ENCODE measurements around the gene PEX26.
"Not testable (repeated sequence)": the region's sequence is repeated elsewhere in the genome, so short reads cannot be mapped to it uniquely, and the experiment has no call there.

The PEX26 gene

DNA sequence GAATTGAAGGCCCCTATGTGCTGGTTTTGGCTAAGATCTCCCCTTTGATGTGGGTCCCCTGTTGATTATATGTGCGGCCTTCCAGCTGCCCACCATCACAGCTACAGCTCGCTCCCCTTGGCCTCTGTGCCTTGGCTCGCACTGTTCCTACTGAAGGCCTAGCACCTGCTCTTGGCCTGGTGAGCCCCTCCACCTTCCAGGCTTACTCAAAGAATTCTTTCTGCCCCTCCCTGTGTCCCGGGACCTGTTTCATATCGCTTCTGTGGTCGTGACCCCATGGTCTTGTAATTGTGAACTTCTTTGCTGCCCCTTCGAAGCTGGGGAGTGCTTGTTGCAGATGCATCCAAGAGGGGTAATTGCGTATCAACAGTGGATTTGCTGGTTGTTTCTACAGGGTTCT lies 12.5 kb downstream of the PEX26 start:
- H3K36me3 ChIP-seq (ENCODE audit: insufficient read depth, low read length) = peaks cover 9% of the 10 kb centered on the region; the same call in 1 of the 2 replicates
- no peaks in the 10 kb centered on the region for H3K4me1 ChIP-seq (ENCODE audit: insufficient read depth, low read length)
- no peaks in the 10 kb centered on the region for H3K9me3 ChIP-seq (ENCODE audit: control insufficient read depth, insufficient read depth, low read length)
- H3K9ac ChIP-seq (ENCODE audit: low read depth, low read length) = no peak overlapping the region

DNA sequence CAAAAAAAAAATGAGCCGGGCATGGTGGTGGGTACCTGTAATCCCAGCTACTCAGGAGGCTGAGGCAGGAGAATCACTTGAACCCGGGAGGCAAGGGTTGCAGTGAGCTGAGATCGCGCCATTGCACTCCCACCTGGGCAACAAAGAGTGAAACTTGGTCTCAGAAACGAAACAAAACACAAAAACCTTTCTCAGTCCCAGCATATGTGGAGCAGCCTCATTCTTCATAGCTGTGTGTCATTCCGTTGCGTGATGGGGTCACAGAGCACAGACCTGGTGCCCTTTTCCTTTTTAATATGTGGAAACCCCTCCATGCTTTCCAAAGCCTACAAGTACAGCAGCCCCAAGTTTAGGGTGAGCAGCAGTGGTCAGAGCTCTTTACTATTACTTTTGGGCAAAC lies 13.7 kb downstream of the PEX26 start:
- H3K9ac ChIP-seq (ENCODE audit: low read depth, low read length) = no peak overlapping the region
- no peaks in the 10 kb centered on the region for H3K9me3 ChIP-seq (ENCODE audit: control insufficient read depth, insufficient read depth, low read length)
- no peaks in the 10 kb centered on the region for H3K4me1 ChIP-seq (ENCODE audit: insufficient read depth, low read length)
- peaks cover 9% of the 10 kb centered on the region; the same call in 1 of the 2 replicates for H3K36me3 ChIP-seq (ENCODE audit: insufficient read depth, low read length)

DNA sequence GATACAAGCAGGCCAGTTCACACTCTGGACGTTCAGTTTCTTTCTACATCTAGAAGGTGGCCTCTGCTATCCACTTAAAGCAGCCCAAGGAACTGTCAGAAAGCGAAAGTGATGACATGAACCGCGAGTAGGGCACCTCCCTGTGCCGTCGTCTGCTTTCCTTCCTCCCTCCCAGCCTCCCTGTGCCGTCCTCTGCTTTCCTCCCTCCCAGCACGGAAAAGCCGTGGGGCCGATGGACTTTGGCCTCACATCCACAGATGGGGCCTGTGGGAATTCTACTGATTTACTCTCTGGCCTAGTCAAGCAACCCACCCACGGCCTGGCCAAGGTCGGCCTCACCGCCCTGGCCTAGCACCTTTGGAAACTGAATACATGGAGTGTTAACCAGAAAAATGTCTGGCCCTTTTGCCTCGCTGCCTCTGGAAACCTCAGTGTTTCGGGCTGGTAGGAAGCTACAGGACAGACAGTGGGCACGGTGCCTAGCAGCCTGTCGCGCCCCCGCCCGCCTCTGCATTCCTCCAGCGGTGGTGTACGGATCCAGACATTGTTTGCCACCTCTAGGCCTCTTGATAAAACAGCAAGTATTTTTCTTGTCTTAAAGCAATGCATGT lies 14.2 kb downstream of the PEX26 start:
- H3K9ac ChIP-seq (ENCODE audit: low read depth, low read length) = no peak overlapping the region
- H3K36me3 ChIP-seq (ENCODE audit: insufficient read depth, low read length) = peaks cover 8% of the 10 kb centered on the region; the same call in 1 of the 2 replicates
- no peaks in the 10 kb centered on the region for H3K9me3 ChIP-seq (ENCODE audit: control insufficient read depth, insufficient read depth, low read length)
- H3K4me1 ChIP-seq (ENCODE audit: insufficient read depth, low read length) = no peaks in the 10 kb centered on the region

DNA sequence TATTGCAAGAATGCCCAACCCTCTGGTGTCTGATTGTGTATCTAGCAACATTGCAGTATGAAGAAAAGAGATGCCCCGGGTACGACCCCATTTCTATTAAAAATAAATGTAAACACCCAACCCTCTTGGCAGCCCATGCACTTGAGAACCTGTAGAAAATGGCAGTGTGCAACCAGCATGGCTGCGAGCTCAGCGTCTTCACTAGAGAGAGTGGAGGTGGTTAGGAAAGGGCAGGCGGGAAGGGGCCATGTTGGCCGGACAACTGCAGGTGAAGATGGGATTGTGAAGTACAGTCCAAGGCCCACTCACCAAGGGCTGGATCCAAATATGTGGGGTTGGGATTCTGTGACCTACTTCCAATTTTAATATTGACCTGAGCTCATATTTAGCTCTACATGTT lies 15.9 kb downstream of the PEX26 start:
- 0 out of 2 replicates have a peak, but pooled peaks cover 3% of the 10 kb centered on the region for H3K36me3 ChIP-seq (ENCODE audit: insufficient read depth, low read length)
- no peak overlapping the region for H3K9ac ChIP-seq (ENCODE audit: low read depth, low read length)
- H3K4me1 ChIP-seq (ENCODE audit: insufficient read depth, low read length) = no peaks in the 10 kb centered on the region
- H3K9me3 ChIP-seq (ENCODE audit: control insufficient read depth, insufficient read depth, low read length) = no peaks in the 10 kb centered on the region

DNA sequence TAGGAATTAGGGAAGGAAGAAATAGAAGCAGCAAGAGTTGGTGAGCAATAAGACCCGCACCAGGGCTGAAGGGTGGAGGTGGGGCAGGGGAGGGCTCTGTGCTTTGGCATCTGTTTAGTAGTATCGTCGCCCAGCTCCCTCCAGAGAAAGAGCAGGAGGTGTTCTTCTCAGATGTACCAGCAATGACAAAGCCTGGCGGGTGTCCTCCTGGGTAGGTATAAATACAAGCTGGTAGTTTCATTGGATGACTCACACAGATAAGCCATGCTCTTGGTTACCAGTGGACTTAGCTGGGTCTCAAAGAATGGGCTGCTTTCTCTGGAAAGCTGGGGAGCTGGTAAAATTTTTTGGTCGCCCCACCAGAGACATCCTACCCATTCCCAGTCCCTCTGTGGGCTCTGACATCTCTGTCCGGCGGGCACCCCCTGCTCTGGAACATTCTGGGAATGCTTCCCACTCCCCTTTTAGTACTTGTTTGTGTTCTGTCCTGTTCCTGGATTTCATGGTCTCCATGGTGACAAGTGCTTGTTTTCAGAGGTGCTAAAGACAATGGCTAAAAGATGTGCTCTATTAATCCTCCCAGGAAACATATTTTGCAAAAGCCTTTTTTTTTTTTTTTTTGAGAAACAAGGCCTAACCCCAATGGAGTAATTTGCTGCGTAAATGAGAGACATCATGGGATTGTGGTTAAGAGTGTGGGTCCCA lies 17.5 kb downstream of the PEX26 start:
- no peak overlapping the region for H3K9ac ChIP-seq (ENCODE audit: low read depth, low read length)
- H3K9me3 ChIP-seq (ENCODE audit: control insufficient read depth, insufficient read depth, low read length) = no peaks in the 10 kb centered on the region
- H3K36me3 ChIP-seq (ENCODE audit: insufficient read depth, low read length) = 0 out of 2 replicates have a peak, but pooled peaks cover 3% of the 10 kb centered on the region
- no peaks in the 10 kb centered on the region for H3K4me1 ChIP-seq (ENCODE audit: insufficient read depth, low read length)

DNA sequence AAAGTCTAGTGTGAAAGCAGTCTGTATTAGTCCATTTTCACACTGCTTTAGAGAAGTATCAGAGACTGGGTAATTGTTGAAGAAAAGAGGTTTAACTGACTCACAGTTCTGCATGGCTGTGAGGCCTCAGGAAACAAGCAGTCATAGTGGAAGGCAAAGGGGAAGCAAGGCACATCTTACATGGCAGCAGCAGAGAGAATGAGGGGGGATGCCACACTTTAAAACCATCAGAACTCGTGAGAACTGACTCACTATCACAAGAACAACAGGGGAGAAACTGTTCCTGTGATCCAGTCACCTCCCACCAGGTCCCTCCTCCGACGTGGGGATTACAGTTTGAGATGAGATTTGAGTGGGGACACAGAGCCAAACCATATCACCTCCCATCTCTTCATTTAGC lies 19.0 kb downstream of the PEX26 start:
- no peaks in the 10 kb centered on the region for H3K36me3 ChIP-seq (ENCODE audit: insufficient read depth, low read length)
- no peaks in the 10 kb centered on the region for H3K9me3 ChIP-seq (ENCODE audit: control insufficient read depth, insufficient read depth, low read length)
- no peaks in the 10 kb centered on the region for H3K4me1 ChIP-seq (ENCODE audit: insufficient read depth, low read length)
- H3K9ac ChIP-seq (ENCODE audit: low read depth, low read length) = no peak overlapping the region

DNA sequence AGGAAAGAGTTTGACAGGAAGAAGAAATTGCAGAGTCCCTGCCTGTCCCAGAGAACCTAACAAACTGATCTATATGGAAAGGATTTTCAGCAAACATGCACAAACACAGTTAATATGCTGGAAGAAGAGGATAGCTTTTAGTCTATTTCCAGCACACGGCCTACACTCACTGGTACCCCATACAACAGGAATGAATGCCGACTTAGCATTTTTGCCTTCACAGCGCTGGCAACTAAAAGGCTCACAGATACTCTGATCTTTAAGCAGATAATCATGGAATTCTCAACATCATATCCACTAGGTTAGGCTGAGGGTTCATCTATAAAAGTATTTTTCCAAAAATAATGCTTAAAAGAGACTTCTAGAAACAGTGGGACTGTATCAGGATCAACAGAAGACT lies 23.0 kb downstream of the PEX26 start:
- Histone ChIP-seq H3K36me3 (ENCODE audit: insufficient read depth, low read length) (no peaks in the 10 kb centered on the region), H3K9me3 (ENCODE audit: control insufficient read depth, insufficient read depth, low read length) (no peaks in the 10 kb centered on the region)

DNA sequence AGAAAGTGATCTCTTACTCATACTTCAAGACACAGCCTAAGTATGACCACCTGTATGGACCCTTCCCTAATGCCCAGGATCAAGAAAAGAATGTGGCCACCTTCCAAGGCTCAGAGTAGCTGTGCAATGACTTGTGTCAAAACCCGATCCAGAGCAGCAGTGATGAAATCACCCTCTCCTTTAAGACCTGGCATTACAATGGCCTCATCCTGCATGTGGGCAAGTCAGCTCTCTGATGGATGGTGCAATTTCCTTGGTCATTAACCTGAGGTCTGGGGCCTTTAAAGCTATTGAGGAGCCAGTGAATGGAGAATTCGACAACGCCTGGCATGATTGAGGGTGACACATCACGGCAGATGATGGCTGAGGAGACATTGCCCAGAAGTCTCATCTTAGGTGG lies 23.7 kb downstream of the PEX26 start:
- no peak overlapping the region for H3K9ac ChIP-seq (ENCODE audit: low read depth, low read length)
- no peaks in the 10 kb centered on the region for H3K9me3 ChIP-seq (ENCODE audit: control insufficient read depth, insufficient read depth, low read length)
- no peaks in the 10 kb centered on the region for H3K4me1 ChIP-seq (ENCODE audit: insufficient read depth, low read length)
- H3K36me3 ChIP-seq (ENCODE audit: insufficient read depth, low read length) = no peaks in the 10 kb centered on the region

More for the DNA sequence above, 23.0 kb downstream of the PEX26 start:
- Histone ChIP-seq H3K4me1 (ENCODE audit: insufficient read depth, low read length) (no peaks in the 10 kb centered on the region), H3K9ac (ENCODE audit: low read depth, low read length) (no peak overlapping the region)

DNA sequence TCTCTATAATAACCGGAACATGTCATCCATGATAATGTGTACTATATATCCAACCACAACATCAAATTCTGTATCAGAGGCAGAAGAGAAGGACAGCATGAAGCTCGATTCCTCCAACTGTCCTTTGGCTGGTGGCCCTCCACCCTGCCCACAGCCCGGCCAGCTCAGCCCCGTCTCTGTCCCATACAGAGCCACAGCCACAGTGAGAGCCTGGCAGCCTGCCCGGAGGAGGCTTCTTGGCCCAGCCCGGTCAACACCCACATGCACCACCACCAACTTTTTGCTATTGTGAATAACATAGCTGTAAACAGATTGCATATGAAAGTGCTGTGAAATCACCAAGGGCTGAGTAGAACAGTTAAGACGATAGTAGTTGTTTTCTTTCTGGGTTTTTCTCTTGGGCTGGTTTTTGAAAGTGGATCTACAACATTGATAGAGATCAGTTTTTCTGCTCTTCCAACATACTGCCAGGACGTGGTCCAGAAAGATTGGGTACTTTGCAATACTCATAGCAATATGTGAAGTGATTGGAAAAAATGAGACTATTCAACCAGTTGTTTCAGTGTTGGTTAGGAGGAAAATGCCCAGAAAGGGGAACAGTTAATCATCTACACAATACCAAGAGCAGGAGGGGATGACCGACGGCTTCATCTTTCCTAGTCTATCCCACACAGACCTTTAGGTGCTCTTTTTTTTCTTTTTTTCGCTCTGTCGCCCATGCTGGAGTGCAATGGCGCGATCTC lies 25.9 kb downstream of the PEX26 start:
- Histone ChIP-seq H3K4me1 (ENCODE audit: insufficient read depth, low read length) (no peaks in the 10 kb centered on the region), H3K9me3 (ENCODE audit: control insufficient read depth, insufficient read depth, low read length) (no peaks in the 10 kb centered on the region; the same call in 1 of the 2 replicates), H3K36me3 (ENCODE audit: insufficient read depth, low read length) (no peaks in the 10 kb centered on the region), H3K9ac (ENCODE audit: low read depth, low read length) (no peak overlapping the region)

DNA sequence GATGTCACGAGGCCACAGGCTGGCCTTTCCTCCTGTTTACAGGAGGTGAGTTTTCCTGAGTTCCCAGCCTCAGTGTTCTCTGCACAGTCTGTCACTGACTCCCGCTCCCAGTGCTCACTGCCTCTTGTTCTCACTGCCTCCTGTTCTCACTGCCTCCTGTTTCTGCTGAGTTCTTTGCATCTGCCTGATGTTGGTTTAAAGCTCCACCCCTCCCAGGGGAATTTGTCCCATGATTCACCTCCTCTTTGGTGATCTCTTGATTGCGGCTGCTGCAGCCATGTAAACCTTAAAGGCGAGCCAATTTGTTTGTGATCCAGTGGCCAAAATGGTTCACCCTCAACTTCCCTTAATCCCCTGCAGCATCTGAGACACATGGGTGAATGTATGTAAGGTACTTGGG lies 26.8 kb downstream of the PEX26 start:
- H3K4me1 ChIP-seq (ENCODE audit: insufficient read depth, low read length) = no peaks in the 10 kb centered on the region
- no peak overlapping the region for H3K9ac ChIP-seq (ENCODE audit: low read depth, low read length)
- no peaks in the 10 kb centered on the region for H3K36me3 ChIP-seq (ENCODE audit: insufficient read depth, low read length)
- H3K9me3 ChIP-seq (ENCODE audit: control insufficient read depth, insufficient read depth, low read length) = peaks cover 4% of the 10 kb centered on the region; the same call in 1 of the 2 replicates

DNA sequence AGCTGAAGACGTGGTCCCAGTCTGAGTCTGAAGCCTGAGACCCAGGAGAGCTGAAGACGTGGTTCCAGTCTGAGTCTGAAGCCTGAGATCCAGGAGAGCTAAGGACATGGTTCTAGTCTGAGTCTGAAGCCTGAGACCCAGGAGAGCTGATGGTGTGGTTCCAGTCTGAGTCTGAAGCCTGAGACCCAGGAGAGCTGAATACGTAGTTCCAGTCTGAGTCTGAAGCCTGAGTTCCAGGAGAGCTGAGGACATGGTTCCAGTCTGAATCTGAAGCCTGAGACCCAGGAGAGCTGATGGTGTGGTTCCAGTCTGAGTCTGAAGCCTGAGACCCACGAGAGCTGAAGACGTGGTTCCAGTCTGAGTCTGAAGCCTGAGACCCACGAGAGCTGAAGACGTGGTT lies 28.2 kb downstream of the PEX26 start:
- not testable (repeated sequence) for H3K9ac ChIP-seq (ENCODE audit: low read depth, low read length); H3K9me3 ChIP-seq (ENCODE audit: control insufficient read depth, insufficient read depth, low read length); H3K36me3 ChIP-seq (ENCODE audit: insufficient read depth, low read length); H3K4me1 ChIP-seq (ENCODE audit: insufficient read depth, low read length)

DNA sequence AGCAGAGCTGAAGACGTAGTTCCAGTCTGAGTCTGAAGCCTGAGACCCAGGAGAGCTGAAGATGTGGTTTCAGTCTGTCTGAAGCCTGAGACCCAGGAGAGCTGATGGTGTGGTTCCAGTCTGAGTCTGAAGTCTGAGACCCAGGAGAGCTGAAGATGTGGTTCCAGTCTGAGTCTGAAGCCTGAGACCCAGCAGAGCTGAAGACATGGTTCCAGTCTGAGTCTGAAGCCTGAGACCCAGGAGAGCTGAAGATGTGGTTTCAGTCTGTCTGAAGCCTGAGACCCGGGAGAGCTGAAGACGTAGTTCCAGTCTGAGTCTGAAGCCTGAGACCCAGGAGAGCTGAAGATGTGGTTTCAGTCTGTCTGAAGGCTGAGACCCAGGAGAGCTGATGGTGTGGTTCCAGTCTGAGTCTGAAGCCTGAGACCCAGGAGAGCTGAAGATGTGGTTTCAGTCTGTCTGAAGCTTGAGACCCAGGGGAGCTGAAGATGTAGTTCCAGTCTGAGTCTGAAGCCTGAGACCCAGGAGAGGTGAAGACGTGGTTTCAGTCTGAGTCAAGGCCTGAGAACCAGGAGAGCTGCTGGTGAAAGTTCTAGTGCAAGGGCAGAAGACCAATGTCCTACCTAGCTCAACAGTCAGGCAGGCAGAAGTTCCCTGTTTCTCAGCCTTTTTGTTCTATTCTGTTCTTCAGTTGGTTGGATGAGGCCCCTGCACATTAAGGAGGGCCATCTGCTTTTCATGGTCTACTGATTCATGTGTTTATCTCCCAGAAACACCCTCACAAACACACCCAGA lies 29.0 kb downstream of the PEX26 start:
- H3K9ac ChIP-seq (ENCODE audit: low read depth, low read length); H3K9me3 ChIP-seq (ENCODE audit: control insufficient read depth, insufficient read depth, low read length): not testable (repeated sequence)

DNA sequence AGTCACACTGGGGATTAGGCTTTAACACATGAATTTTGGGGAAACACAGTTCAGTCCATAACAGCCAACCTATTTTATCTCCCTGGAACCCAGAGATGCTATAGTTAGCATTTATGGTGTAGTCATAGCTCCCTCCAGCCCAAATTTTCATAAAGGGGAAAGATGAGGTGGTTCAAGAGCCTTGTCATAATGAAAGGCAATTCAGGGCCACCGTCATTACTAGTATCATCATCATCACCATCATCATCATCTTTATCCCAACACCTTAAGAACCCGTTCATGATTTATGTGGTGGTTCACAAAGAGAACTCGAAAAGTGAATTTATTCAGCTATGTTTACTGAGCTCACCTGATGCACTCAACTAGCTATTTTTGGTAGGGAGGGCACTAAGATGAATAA lies 30.4 kb downstream of the PEX26 start:
- Histone ChIP-seq H3K9ac (ENCODE audit: low read depth, low read length) (no peak overlapping the region), H3K9me3 (ENCODE audit: control insufficient read depth, insufficient read depth, low read length) (peaks cover 4% of the 10 kb centered on the region; the same call in 1 of the 2 replicates), H3K4me1 (ENCODE audit: insufficient read depth, low read length) (peaks cover 3% of the 10 kb centered on the region; the same call in 1 of the 2 replicates), H3K36me3 (ENCODE audit: insufficient read depth, low read length) (no peaks in the 10 kb centered on the region)

More for the DNA sequence above, 29.0 kb downstream of the PEX26 start:
- not testable (repeated sequence) for H3K36me3 ChIP-seq (ENCODE audit: insufficient read depth, low read length); H3K4me1 ChIP-seq (ENCODE audit: insufficient read depth, low read length)
